ENCODE data around the gene MCRS1. TPM values are rescaled to one million over a fixed set of nuclear protein-coding genes. Genes with fewer than 3 reads are reported as not detected.
"Not testable (repeated sequence)": the region's sequence is repeated elsewhere in the genome, so short reads cannot be mapped to it uniquely, and the experiment has no call there.

The MCRS1 gene
- total RNA-seq, 4 donors from 2014 or later = 56.7 to 111 (median 69.2) TPM

- no peak overlapping the region for H3K4me3 ChIP-seq (replicated peaks in 1 of 3)
- 82 to 87% methylated on average over 13 of the region's 13 CpGs for WGBS, 2 donors
- DNase-seq = no peak
- TF ChIP-seq CTCF (IDR thresholded peaks at IDR 0.05) (no peak), POLR2A (IDR thresholded peaks at IDR 0.05) (no peak)
- H3K4me1 ChIP-seq = peaks cover 4 to 13% of the 10 kb centered on the region in 2 donors
- intact Hi-C loops (cut with DNase I) = no loop called here
- H3K9me3 ChIP-seq = no peaks in the 10 kb centered on the region
- H3K27me3 ChIP-seq = no peaks in the 10 kb centered on the region
- no peak overlapping the region for H3K27ac ChIP-seq
- no peaks in the 10 kb centered on the region for H3K36me3 ChIP-seq
Measured at GRCh38 chr12:49534731-49535278, 33.1 kb downstream of the MCRS1 start.

GRCh38 chr12:49534122-49534521, 33.8 kb downstream of the MCRS1 start:
- intact Hi-C loops (cut with DNase I) = not testable (repeated sequence)
- 91 to 94% methylated on average over 5 of the region's 5 CpGs for WGBS, 2 donors

GRCh38 chr12:49533331-49533730, 34.6 kb downstream of the MCRS1 start:
- Histone ChIP-seq H3K4me1 (peaks cover 5 to 9% of the 10 kb centered on the region in 2 donors), H3K4me3 (replicated peaks in 1 of 3) (no peak overlapping the region), H3K9me3 (no peaks in the 10 kb centered on the region), H3K27me3 (no peaks in the 10 kb centered on the region), H3K36me3 (no peaks in the 10 kb centered on the region), H3K27ac (no peak overlapping the region)
- intact Hi-C loops (cut with DNase I) = no loop called here
- WGBS, 2 donors = 88% methylated on average over 10 of the region's 10 CpGs
- DNase-seq = no peak
- no peak for TF ChIP-seq CTCF (IDR thresholded peaks at IDR 0.05)
- TF ChIP-seq POLR2A (IDR thresholded peaks at IDR 0.05) = no peak

More at GRCh38 chr12:49534122-49534521, 33.8 kb downstream of the MCRS1 start:
- H3K9me3 ChIP-seq; H3K4me3 ChIP-seq (replicated peaks in 1 of 3); H3K27ac ChIP-seq; H3K36me3 ChIP-seq; H3K27me3 ChIP-seq; DNase-seq: not testable (repeated sequence)
- peaks cover 4 to 13% of the 10 kb centered on the region in 2 donors for H3K4me1 ChIP-seq

- whole genome bisulfite sequencing, 2 donors = 78 to 79% methylated on average over 2 of the region's 2 CpGs
- Histone ChIP-seq H3K27me3 (no peaks in the 10 kb centered on the region), H3K36me3 (no peaks in the 10 kb centered on the region), H3K4me3 (replicated peaks in 1 of 3) (no peak overlapping the region), H3K9me3 (no peaks in the 10 kb centered on the region), H3K4me1 (peaks cover 7% of the 10 kb centered on the region in 2 donors), H3K27ac (no peak overlapping the region)
- intact Hi-C loops (cut with DNase I) = no loop called here
- TF ChIP-seq CTCF (IDR thresholded peaks at IDR 0.05) (no peak), POLR2A (IDR thresholded peaks at IDR 0.05) (no peak)
- DNase-seq = no peak
Measured at GRCh38 chr12:49531745-49532144, 36.2 kb downstream of the MCRS1 start.

GRCh38 chr12:49529414-49529813, 38.5 kb downstream of the MCRS1 start:
- DNase-seq = no peak
- peaks cover 7 to 18% of the 10 kb centered on the region in 2 donors for H3K4me1 ChIP-seq
- no peak for TF ChIP-seq CTCF (IDR thresholded peaks at IDR 0.05)
- TF ChIP-seq POLR2A (IDR thresholded peaks at IDR 0.05) = no peak
- no peaks in the 10 kb centered on the region for H3K9me3 ChIP-seq
- H3K36me3 ChIP-seq = peaks cover 0 to 8% of the 10 kb centered on the region in 2 donors
- no peak overlapping the region for H3K27ac ChIP-seq
- 85 to 98% methylated on average over 1 of the region's 1 CpG for WGBS, 2 donors
- H3K4me3 ChIP-seq (replicated peaks in 1 of 3) = no peak overlapping the region
- H3K27me3 ChIP-seq = no peaks in the 10 kb centered on the region
- intact Hi-C loops (cut with DNase I) = no loop called here

All from thyroid gland (tissue), 4 donors.